ENCODE data around the gene DBX1.
A peak's percentile ranks its signal among the peaks of the same experiment; 100 is the strongest.
"Not testable (repeated sequence)": the region's sequence is repeated elsewhere in the genome, so short reads cannot be mapped to it uniquely, and the experiment has no call there.

The DBX1 gene

GRCh38 chr11:20161230-20161918, 1.1 kb upstream of the DBX1 start:
- no peak for DNase-seq (ENCODE audit: low spot score)

DNA sequence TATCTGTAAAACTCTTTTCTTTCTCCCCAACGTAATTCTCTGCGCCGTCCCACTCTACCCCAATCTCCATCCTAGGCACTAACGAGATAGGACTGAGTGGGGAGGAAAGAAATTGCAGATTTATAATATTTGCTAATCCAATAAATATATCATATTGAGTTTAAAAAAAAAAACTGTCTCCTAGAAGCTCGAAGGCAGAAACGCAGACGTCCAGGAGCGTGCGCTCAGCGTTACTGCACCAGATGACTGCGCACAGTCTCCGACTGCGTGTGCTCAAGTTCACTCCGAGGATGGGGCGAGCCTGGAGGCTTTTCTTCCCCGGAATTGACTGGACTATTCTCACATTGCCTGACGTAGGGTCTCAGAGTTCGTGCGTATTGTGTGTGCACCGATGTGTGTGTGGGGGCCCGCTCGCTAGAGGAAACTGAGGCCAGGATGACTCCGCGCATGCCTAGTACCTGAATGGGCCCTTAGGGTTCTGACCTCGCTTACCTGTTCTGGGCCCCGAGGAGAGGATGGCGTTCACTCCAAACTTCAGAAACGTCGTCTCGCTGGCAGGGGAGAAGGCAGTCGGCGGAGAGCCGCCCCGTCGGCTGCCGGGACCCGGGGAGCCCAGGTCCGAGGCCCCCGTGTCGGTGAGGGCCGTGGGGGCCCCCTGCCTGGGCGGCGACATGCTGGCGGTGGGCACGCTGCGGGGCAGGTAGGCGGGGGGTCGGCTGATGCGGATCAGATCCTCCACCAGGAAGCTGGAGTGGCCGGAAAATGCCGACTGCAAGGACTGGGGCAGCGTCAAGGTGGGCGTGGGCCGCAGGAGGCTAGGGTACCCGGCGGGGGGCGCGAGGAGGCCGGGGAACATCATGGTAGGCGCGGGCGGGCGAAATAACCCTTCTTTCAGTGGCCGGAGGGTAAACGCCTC, 551 bp downstream of the DBX1 start:
- DNase-seq (ENCODE audit: low spot score): no peak

GRCh38 chr11:20158597-20159257, 1.5 kb downstream of the DBX1 start:
- peak; percentile 85 for DNase-seq (ENCODE audit: low spot score)

DNA sequence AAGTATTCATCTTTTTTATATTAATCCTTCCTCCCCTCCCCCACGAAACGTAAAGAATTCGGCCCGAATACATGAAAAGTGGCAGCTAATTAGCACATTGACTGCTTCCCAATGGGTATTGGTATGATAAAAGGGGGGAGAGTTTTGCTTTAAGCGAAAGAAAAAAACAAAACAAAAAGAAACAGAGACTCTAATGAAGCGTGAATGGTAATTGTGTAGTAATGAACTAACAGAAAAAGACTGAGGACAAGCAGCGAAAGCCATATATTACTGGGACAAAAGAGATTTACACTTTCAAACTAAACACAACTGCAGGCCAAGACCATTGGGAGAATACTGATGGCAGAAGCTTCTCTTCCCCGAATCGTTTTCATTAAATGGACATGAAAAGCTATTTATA, 2.5 kb downstream of the DBX1 start:
- DNase-seq (ENCODE audit: low spot score): no peak

- no peak for DNase-seq (ENCODE audit: low spot score)
These were observed 3.2 kb downstream of the DBX1 start for GRCh38 chr11:20156876-20157613.

- no peak for DNase-seq (ENCODE audit: low spot score)
These were observed 3.9 kb downstream of the DBX1 start for GRCh38 chr11:20156280-20156875.

GRCh38 chr11:20155683-20156279, 4.5 kb downstream of the DBX1 start:
- DNase-seq (ENCODE audit: low spot score): no peak

- DNase-seq (ENCODE audit: low spot score): peak; percentile 52
These were observed 5.9 kb downstream of the DBX1 start for GRCh38 chr11:20154381-20154780.

DNA sequence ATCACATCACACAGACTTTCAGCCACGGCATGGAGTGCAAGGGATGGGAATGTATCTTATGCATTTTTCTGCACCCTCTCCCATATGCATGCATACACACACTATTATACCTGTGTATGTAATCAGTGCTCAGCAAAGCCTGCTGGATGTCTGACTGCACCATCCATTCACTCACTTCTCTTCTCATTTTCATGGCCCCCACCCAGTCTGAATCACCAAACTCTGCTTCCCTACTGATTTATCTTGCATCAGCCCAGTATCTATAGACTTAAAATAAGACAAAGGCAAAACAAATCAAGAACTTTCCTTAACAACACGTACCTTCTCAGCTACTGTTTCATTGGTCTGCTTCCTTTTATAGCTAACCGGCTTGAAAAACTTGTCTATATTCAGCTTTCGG, 21.6 kb downstream of the DBX1 start:
- DNase-seq (ENCODE audit: low spot score): no peak

DNA sequence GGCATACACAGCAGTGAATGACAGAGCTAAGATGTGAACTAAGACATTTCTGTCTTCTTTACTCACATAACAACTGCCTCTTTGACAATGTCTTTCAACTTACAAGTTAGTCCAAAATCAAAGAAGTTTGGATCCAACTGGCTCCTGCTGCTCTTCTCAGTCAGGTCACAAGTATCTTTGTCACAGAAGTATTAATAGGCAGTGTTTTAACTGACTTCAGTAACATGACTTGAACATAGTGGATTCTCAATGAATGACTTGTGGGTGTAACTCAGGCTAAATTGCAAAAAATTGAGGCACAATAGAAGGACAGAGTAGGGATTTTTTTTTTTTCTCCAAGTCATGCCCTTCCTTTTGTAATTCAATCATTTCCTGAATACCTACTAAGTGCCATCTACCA, 22.6 kb downstream of the DBX1 start:
- DNase-seq (ENCODE audit: low spot score): no peak

DNA sequence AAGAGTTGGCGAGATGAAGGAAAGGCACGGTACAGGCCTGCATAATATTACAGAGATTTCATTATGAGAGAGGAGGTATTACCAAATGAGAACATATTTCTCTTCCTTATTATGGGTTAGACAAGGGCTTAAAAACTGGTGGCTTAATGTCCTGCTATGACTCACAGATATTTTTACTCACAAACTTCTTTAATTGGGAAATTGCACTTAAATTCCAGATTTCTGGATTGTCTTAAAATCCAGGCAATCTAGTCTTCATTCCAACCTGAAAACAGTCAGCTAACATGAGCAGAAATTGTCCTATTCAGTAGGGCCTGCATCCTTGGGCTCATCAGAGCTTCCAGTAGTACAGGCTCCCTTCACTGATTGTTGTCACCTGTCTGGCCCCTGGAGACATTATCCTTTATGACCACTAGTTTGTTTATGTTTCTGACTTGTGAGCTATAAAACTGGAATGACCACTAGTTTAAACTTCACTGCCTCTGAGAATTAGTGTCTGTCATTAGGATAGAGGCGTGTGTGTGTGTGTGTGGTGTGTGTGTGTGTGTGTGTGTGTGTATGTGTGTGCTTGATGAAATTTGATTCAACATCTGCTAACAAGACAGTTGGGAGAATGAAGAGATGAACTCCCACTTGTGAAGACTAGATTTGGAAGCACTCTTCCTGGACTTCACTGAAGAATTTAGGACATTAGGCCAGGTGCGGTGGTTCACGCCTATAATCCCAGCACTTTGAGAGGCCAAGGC, 25.1 kb downstream of the DBX1 start:
- no peak for DNase-seq (ENCODE audit: low spot score)

GRCh38 chr11:20132667-20133039, 27.6 kb downstream of the DBX1 start:
- no peak for DNase-seq (ENCODE audit: low spot score)

DNA sequence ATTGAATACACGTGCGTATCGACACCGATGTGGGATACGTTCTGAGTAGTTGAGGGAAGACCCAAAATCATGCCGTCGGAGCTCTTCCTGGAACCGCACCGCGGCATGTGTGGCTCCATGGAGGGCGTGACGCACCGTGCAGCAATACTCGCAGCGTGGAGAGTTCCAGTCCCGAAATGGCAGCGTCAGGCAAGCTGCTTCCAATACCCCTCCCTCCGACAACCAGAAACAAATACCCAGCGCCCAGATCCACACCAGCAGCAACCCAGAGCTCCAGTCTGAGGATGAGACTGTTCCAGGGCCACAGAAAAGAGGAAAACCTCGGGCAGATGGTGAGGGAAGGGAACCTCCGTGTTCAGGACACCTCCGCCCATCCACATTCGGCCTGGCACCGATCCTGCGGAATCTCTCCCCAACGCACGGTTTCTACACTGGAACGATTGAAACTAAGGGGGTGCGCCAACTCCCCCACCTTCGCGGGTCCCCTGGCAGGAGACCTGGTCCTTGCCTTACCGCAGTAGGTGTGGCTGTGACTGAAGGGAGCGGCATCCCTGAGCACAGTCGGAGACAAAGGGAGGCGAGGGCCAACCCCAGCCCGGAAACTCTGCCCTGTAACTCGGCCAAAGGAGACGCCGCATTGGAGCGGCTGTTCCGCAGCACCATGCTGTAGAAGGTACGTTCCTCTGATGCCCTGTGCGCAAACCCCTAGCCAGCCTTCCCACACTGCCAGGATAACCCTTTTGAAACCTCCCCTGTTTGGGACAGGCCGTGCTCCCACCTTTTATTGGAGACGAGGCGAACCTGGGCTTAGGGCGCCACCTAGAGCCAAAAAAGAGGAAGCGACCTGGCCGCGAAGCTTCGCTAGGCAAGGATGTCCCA, 28.2 kb downstream of the DBX1 start:
- DNase-seq (ENCODE audit: low spot score): peak; percentile 84

DNA sequence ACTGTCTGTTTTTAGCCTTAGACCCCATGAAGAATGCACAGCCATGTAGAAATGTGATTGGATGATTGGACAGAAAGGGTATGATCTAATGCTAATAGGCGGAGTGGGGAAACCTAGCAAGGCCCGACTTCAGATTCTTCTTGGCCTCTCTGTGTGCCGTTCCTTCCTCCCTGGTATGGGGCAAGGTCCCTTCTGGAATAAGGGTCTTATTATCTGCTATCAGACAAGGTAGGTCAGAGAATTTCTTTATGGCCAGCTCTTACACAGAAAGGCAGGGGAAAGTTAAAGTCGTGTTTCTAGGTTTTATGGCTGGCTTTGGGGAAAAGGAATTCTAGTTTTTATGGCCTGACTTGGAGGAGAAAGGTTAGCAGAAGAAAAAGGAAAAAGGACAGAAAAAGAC, 30.6 kb downstream of the DBX1 start:
- no peak for DNase-seq (ENCODE audit: low spot score)

DNA sequence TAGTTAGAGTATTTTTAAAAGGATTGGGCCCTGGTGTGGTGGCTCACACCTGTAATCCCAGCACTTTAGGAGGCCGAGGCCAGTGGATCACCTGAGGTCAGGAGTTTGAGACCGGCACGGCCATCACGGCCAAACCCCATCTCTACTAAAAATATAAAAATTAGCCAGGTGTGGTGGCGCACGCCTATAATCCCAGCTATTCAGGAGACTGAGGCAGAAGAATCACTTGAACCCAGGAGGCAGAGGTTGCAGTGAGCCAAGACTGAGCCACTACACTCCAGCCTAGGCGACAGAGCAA, 31.8 kb downstream of the DBX1 start:
- DNase-seq (ENCODE audit: low spot score): not testable (repeated sequence)

DNA sequence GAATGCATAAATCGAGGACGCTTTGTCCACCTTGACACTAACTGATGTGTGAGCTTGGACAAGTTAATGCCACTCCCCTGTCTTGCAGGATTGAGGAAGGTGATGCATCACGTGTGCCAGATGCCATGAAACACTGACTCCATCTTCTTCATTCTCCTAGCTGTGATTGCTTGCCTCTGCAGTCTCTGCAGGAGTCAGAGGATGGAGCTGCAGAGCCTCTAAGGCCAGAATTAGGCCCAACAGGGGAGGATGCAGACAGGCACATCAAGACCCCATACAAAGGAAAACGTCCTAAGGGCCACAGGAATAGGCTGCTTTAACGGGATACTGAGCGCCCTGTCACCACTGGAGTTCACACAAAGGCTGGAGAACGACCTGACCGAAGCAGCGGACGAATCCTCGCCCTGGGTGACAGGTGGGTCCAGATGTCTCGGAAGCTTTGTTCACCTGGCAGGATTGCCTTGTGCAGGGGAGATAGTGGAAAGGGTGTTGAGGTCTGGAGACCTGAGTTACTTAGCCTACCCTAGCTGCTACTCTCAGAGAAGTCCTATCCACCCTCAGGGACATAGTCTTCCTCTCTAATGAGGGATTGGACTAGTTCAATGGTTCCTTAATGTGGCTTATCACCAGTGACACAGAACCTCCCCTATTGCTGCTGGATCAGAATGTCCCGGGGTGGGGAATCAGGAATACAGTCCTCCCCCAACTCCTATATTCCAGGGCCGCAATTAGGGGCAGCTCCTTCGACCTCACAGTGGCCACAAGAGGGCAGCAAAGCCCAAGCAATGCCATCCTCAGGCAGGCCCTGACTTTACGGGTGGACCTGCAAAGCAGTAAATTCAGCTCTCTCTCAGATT, 32.4 kb downstream of the DBX1 start:
- peak; percentile 87 for DNase-seq (ENCODE audit: low spot score)

DNA sequence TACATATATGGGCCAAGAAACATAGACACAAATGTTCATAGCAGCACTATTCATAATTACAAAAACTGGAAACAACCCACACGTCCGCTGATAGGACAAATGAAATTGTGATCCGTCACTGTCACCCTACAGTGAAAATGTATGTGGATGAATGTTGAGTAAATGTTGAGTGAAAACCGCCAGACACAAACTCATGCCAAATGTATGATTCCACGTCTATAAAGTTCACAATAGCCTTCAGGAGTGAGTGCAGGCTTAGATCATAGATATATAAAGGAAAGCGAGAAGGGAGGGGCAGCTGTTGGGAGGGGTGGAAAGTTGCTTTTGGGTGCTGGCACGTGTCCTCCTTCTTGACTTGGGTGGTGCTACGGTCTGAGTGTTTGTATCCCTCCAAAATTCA, 33.6 kb downstream of the DBX1 start:
- no peak for DNase-seq (ENCODE audit: low spot score)

- DNase-seq (ENCODE audit: low spot score): peak; percentile 65
These were observed 34.3 kb downstream of the DBX1 start for GRCh38 chr11:20125927-20126326.

- no peak for DNase-seq (ENCODE audit: low spot score)
These were observed 38.1 kb downstream of the DBX1 start for GRCh38 chr11:20122131-20122530.
